ENCODE measurements around the gene SEMA4B.
"Not testable (repeated sequence)": the region's sequence is repeated elsewhere in the genome, so short reads cannot be mapped to it uniquely, and the experiment has no call there.

Gene SEMA4B

DNA sequence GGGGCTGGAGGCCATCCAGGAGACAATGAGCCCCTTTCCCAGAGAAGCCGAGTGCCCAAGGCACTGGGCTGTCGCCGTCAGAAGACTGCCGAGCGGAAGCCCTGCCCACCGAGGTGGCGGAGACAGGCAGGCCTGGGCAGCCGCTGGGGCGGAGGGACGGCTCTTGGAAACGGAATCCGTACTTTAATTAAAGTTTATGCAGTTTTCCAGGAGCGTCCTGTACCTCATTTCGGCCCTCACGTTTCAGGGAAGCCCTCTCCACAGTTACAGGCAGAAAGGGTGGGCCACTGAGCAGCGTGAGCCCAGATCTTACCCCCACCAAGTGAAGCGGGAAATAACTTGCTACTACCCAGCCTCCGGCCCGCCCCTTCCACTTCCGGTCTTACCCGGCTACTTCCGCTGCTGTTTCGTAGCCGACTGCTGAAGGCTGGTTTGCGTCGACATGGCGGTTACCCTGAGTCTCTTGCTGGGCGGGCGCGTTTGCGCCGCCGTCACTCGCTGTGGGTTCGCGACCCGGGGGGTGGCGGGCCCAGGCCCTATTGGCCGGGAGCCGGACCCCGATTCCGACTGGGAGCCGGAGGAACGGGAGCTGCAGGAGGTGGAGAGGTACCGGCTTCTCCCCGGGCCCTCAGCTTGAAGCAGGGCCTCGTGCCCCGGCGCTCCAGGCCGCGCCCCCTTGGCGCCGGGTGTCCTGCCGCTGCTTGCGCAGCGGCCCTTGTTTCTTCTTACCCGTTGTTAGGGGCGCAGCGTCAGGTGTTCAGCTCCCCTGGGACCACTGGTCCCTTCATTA lies 64.3 kb downstream of the SEMA4B start, which contains the start of gene NGRN:
TSS of gene NGRN (plus strand) at position 402 of the 790 bp plus-strand sequence. CDS start at position 443, 41 bp downstream.
- peak; percentile 78 to 93 for DNase-seq

DNA sequence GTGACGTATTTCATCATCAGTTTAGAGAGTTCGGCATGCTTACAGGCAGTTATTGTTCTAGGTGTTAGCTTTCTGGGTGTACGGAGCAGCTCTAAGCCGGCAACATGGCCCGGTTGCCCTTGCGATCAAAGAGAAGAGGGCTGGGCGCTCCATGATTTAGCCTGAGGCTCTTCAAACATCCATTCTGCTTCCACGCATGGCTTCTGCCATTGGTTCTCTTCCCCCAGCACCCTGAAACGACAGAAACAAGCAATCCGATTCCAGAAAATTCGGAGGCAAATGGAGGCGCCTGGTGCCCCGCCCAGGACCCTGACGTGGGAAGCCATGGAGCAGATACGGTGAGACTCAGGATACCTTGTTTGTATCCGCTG lies 64.9 kb downstream of the SEMA4B start:
- peak; percentile 30 to 39 for DNase-seq

DNA sequence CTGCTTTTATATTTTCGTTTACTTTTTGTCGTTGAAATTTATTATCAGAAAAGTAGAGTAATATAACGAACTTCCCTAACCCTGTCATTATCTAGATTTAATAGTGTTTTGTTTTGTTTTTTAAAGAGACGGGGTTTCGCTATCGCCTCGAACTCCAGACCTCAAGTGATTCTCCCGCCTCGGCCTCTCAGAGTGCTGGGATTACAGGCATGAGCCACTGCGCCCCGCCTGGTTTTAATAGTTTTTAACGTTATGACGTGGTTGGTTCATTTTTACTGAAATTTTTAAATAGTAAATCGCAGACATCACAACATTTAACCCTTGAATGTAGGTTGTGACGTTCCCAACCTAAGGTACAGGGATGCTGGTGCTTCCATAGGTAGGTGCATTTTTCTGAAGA lies 65.4 kb downstream of the SEMA4B start:
- DNase-seq, result no peak

DNA sequence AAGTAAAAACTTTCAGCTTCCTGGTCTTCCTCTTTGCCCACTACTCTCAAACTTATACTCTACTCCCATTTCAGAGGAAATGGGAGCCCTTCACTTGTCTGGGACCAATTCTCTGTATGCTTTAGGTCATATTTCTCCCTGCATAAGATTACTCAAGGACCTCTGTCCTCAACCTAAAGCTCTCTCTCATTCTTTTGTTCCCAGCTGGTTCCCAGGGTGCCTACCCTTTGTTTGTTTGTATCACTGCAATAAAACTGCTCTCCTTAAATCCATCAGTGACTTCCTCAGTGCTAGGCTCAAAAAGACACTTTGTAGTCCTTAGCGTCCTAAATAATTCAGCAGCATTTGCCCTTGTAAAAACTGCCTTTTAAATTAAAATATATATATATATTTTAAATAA lies 67.3 kb downstream of the SEMA4B start:
- no peak for DNase-seq

DNA sequence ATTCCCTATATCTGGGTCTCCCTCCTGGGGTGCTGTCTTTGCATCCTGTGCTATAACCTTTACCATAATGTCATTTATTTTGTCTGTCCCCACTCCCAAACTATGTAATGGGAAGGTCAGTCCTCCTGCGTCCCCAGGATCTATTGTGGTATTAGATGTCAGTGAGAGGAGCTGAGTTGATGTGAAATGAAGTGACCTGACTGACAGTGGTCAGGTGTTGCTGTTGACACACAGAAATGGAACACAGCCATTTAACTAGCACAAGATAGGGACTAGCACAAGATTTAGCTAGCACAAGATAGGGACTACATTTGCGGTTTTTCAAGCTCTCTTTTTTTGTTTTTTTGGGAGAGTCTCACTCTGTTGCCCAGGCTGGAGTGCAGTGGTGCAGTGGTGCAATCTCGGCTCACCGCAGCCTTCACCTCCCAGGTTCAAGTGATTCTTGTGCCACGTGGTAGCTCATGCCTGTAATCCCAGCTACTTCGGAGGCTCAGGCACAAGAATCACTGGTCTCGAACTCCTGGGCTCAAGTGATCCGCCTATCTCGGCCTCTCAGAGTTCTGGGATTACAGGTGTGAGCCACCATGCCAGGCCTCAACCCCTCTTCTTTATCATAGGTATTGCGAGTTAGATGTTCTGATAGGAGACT lies 69.5 kb downstream of the SEMA4B start:
- DNase-seq, result no peak

DNA sequence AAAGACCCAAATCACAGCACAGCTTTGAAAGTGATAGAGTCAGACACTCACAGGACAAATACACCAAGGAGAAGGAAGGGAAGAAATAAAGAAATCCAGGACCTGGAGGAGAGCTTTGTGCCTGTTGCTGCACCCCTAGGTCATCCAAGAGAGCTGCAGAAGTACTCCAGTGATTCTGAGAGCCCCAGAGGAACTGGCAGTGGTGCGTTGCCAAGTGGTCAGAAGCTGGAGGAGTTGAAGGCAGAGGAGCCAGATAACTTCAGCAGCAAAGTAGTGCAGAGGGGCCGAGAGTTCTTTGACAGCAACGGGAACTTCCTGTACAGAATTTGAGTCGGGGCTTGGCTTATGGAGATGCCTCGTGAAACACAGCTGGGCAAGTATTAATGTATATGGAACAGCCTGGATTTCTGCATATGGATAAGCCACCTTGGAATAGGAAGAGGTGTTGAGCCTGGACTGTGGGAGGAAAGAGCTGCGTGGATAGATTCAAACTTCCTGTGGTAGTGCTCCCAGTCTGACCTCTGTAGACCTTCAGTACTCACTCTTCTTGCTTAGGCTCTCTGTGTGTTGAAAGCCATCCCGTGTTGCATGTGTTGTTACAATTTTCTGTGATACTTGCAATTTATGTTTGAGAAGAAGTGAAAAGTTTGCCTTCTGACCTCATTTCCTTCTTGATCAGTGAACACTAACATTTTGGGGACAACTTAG lies 70.5 kb downstream of the SEMA4B start:
- DNase-seq, result no peak

DNA sequence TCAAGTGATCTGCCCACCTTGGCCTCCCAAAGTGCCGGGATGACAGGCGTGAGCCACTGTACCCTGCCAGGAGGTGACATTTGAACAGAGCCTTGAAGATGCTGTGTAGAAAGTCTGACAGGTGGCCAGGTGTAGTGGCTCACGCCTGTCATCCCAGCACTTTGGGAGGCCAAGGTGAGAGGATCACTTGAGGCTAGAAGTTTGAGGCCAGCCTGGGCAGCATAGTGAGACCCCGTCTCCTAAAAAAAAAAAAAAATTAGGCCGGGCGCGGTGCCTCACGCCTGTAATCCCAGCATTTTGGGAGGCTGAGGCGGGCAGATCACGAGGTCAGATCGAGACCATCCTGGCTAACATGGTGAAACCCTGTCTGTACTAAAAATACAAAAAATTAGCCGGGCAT lies 77.3 kb downstream of the SEMA4B start:
- DNase-seq, result not testable (repeated sequence)
